Activated CD8-positive, alpha-beta memory T cell treated with anti-CD3 and anti-CD28 coated beads, Interleukin-2, amount 10 ng/mL, durations not matched to agents 7 days and 5 days (primary cell): ENCODE data around the gene NEK4. TPM values are rescaled to one million over a fixed set of nuclear protein-coding genes. Genes with fewer than 3 reads are reported as not detected.

Experiments
- ATAC-seq: fragments of 150-1000 bp; cut with Tn5 transposase; one replicate; pipeline ENCODE4 v1.10.0; 2021; ENCODE audit warnings: moderate library complexity
- CTCF ChIA-PET: fragments of 350-600 bp; sonication (Branson Sonifier 250); formaldehyde crosslinking; loops from one replicate; lab custom pipeline; 2021; ENCODE audit warnings: antibody characterized with exemption; lab: Charles Lee
- DNase-seq: peaks from one replicate; pipeline ENCODE4 v3.0.0-alpha.2; 2020
- H3K27ac Mint-ChIP-seq: one replicate; pipeline ENCODE4 v1.8.0; 2021; ENCODE audit warnings: mild to moderate bottlenecking, mixed read lengths
- H3K27me3 Mint-ChIP-seq: one replicate; pipeline ENCODE4 v1.8.0; 2021; ENCODE audit warnings: mixed read lengths
- H3K36me3 Mint-ChIP-seq: one replicate; pipeline ENCODE4 v1.8.0; 2021; ENCODE audit warnings: mild to moderate bottlenecking, mixed read lengths
- H3K4me1 Mint-ChIP-seq: one replicate; pipeline ENCODE4 v1.8.0; 2021; ENCODE audit warnings: mixed read lengths
- H3K4me3 Mint-ChIP-seq: one replicate; pipeline ENCODE4 v1.8.0; 2021; ENCODE audit warnings: mild to moderate bottlenecking, moderate library complexity, mixed read lengths
- H3K9me3 Mint-ChIP-seq: one replicate; pipeline ENCODE4 v1.8.0; 2022; ENCODE audit warnings: low read depth, mixed read lengths
- total RNA-seq, 2 experiments: library from RNA; stranded (reverse); gene quantifications; one replicate each; pipeline ENCODE4 v1.2.3, GENCODE V29; 2021

Gene NEK4
- total RNA-seq: 10 to 100 TPM; 26.7 to 27.9 TPM

- Mint-ChIP-seq H3K36me3 (peaks cover 6% of the 10 kb centered on the region), H3K4me1 (peaks cover 20% of the 10 kb centered on the region), H3K4me3 (peak within 1 kb of the TSS; percentile 85), H3K9me3 (no peaks in the 10 kb centered on the region), H3K27ac (peak within 1 kb of the TSS; percentile 91), H3K27me3 (no peaks in the 10 kb centered on the region)
- DNase-seq (peak; percentile 93), ATAC-seq (peak; percentile 97)
- CTCF ChIA-PET: interaction anchor here (0.8 to 1.4 kb wide), 4 partner anchors 123 to 344 kb away, joined by 3 to 4 read pairs (median 3); no protein-coding TSS in a partner anchor
Measured at GRCh38 chr3:52770496-52771333, at the start of gene NEK4. NEK4 (minus strand) TSS chr3:52770940; CDS start chr3:52770746, 194 bp downstream.

GRCh38 chr3:52819936-52820335 lies 49.2 kb upstream of the NEK4 start:
- H3K36me3 Mint-ChIP-seq: no peaks in the 10 kb centered on the region
- CTCF ChIA-PET: interaction anchor here (1.0 to 1.3 kb wide), 2 partner anchors 25 to 41 kb away, joined by 3 read pairs; no protein-coding TSS in a partner anchor
- H3K27me3 Mint-ChIP-seq: no peaks in the 10 kb centered on the region
- no peak overlapping the region for H3K27ac Mint-ChIP-seq
- DNase-seq (no peak), ATAC-seq (no peak)
- no peaks in the 10 kb centered on the region for H3K4me1 Mint-ChIP-seq
- no peak overlapping the region for H3K4me3 Mint-ChIP-seq
- H3K9me3 Mint-ChIP-seq: no peaks in the 10 kb centered on the region

GRCh38 chr3:52817860-52818259 lies 47.1 kb upstream of the NEK4 start:
- ATAC-seq (no peak), DNase-seq (no peak)
- no peaks in the 10 kb centered on the region for H3K36me3 Mint-ChIP-seq
- H3K27me3 Mint-ChIP-seq: no peaks in the 10 kb centered on the region
- CTCF ChIA-PET: no interaction called here
- no peak overlapping the region for H3K27ac Mint-ChIP-seq
- H3K4me3 Mint-ChIP-seq: no peak overlapping the region
- H3K4me1 Mint-ChIP-seq: no peaks in the 10 kb centered on the region
- H3K9me3 Mint-ChIP-seq: no peaks in the 10 kb centered on the region

- H3K4me1 Mint-ChIP-seq: no peaks in the 10 kb centered on the region
- no peaks in the 10 kb centered on the region for H3K27me3 Mint-ChIP-seq
- no peak overlapping the region for H3K27ac Mint-ChIP-seq
- CTCF ChIA-PET: interaction anchor here (1.5 kb wide), 1 partner anchor 8 kb away, joined by 5 read pairs; no protein-coding TSS in a partner anchor
- H3K36me3 Mint-ChIP-seq: no peaks in the 10 kb centered on the region
- no peak for DNase-seq
- H3K4me3 Mint-ChIP-seq: no peak overlapping the region
- H3K9me3 Mint-ChIP-seq: no peaks in the 10 kb centered on the region
- ATAC-seq: no peak
Measured at GRCh38 chr3:52817221-52817620, 46.5 kb upstream of the NEK4 start.

GRCh38 chr3:52816654-52817053 lies 45.9 kb upstream of the NEK4 start:
- no peak for ATAC-seq
- no peak for DNase-seq
- H3K27me3 Mint-ChIP-seq: no peaks in the 10 kb centered on the region
- H3K27ac Mint-ChIP-seq: no peak overlapping the region
- no peak overlapping the region for H3K4me3 Mint-ChIP-seq
- H3K4me1 Mint-ChIP-seq: no peaks in the 10 kb centered on the region
- CTCF ChIA-PET: interaction anchor here (1.5 kb wide), 2 partner anchors 9 to 14 kb away, joined by 3 to 5 read pairs; no protein-coding TSS in a partner anchor
- H3K9me3 Mint-ChIP-seq: no peaks in the 10 kb centered on the region
- H3K36me3 Mint-ChIP-seq: no peaks in the 10 kb centered on the region

- H3K4me3 Mint-ChIP-seq: no peak overlapping the region
- no peaks in the 10 kb centered on the region for H3K36me3 Mint-ChIP-seq
- H3K27me3 Mint-ChIP-seq: no peaks in the 10 kb centered on the region
- H3K27ac Mint-ChIP-seq: no peak overlapping the region
- ATAC-seq: no peak
- no peak for DNase-seq
- H3K4me1 Mint-ChIP-seq: no peaks in the 10 kb centered on the region
- no peaks in the 10 kb centered on the region for H3K9me3 Mint-ChIP-seq
- CTCF ChIA-PET: interaction anchor here (1.5 to 2.0 kb wide), 3 partner anchors 10 to 22 kb away, joined by 3 to 5 read pairs (median 4); no protein-coding TSS in a partner anchor
Measured at GRCh38 chr3:52816199-52816598, 45.5 kb upstream of the NEK4 start.

- DNase-seq: no peak
- Mint-ChIP-seq H3K27me3 (no peaks in the 10 kb centered on the region), H3K27ac (no peak overlapping the region), H3K4me1 (peaks cover 2% of the 10 kb centered on the region), H3K36me3 (no peaks in the 10 kb centered on the region), H3K4me3 (no peak overlapping the region), H3K9me3 (no peaks in the 10 kb centered on the region)
- ATAC-seq: no peak
- CTCF ChIA-PET: interaction anchor here (1.2 kb wide), 1 partner anchor 9 kb away, joined by 4 read pairs; no protein-coding TSS in a partner anchor
Measured at GRCh38 chr3:52813810-52814209, 43.1 kb upstream of the NEK4 start.

- H3K4me3 Mint-ChIP-seq: no peak overlapping the region
- no peak for DNase-seq
- H3K36me3 Mint-ChIP-seq: no peaks in the 10 kb centered on the region
- ATAC-seq: no peak
- no peak overlapping the region for H3K27ac Mint-ChIP-seq
- no peaks in the 10 kb centered on the region for H3K27me3 Mint-ChIP-seq
- no peaks in the 10 kb centered on the region for H3K9me3 Mint-ChIP-seq
- CTCF ChIA-PET: interaction anchor here (1.0 kb wide), 1 partner anchor 30 kb away, joined by 3 read pairs; no protein-coding TSS in a partner anchor
- peaks cover 9% of the 10 kb centered on the region for H3K4me1 Mint-ChIP-seq
Measured at GRCh38 chr3:52811452-52812011, 40.8 kb upstream of the NEK4 start.

GRCh38 chr3:52810923-52811322 lies 40.2 kb upstream of the NEK4 start:
- Mint-ChIP-seq H3K36me3 (no peaks in the 10 kb centered on the region), H3K9me3 (no peaks in the 10 kb centered on the region), H3K4me1 (peaks cover 9% of the 10 kb centered on the region), H3K27ac (no peak overlapping the region), H3K27me3 (no peaks in the 10 kb centered on the region), H3K4me3 (no peak overlapping the region)
- DNase-seq (no peak), ATAC-seq (no peak)
- CTCF ChIA-PET: interaction anchor here (1.0 kb wide), 1 partner anchor 30 kb away, joined by 3 read pairs; no protein-coding TSS in a partner anchor

GRCh38 chr3:52809662-52810377 lies 39.1 kb upstream of the NEK4 start:
- Mint-ChIP-seq H3K4me3 (no peak overlapping the region), H3K4me1 (peaks cover 9% of the 10 kb centered on the region), H3K27ac (no peak overlapping the region), H3K36me3 (no peaks in the 10 kb centered on the region), H3K9me3 (no peaks in the 10 kb centered on the region), H3K27me3 (no peaks in the 10 kb centered on the region)
- no peak for DNase-seq
- CTCF ChIA-PET: interaction anchor here (2.0 kb wide), 1 partner anchor 11 kb away, joined by 8 read pairs; no protein-coding TSS in a partner anchor
- no peak for ATAC-seq

GRCh38 chr3:52809149-52809548 lies 38.4 kb upstream of the NEK4 start:
- no peak for DNase-seq
- Mint-ChIP-seq H3K27ac (no peak overlapping the region), H3K4me3 (no peak overlapping the region), H3K36me3 (no peaks in the 10 kb centered on the region), H3K27me3 (no peaks in the 10 kb centered on the region), H3K9me3 (no peaks in the 10 kb centered on the region), H3K4me1 (peaks cover 9% of the 10 kb centered on the region)
- CTCF ChIA-PET: interaction anchor here (2.0 kb wide), 1 partner anchor 10 kb away, joined by 8 read pairs; no protein-coding TSS in a partner anchor
- ATAC-seq: no peak

GRCh38 chr3:52805270-52806039 lies 34.7 kb upstream of the NEK4 start:
- Mint-ChIP-seq H3K4me1 (peaks cover 9% of the 10 kb centered on the region), H3K36me3 (no peaks in the 10 kb centered on the region), H3K4me3 (no peak overlapping the region), H3K27me3 (no peaks in the 10 kb centered on the region), H3K27ac (no peak overlapping the region), H3K9me3 (no peaks in the 10 kb centered on the region)
- DNase-seq: no peak
- no peak for ATAC-seq
- CTCF ChIA-PET: no interaction called here
